ENCODE data around the gene TRO.

- TF ChIP-seq EZH2 (IDR thresholded peaks at IDR 0.05; ENCODE audit: borderline replicate concordance) (no peak), CTCF (IDR thresholded peaks at IDR 0.05; ENCODE audit: poor library complexity) (no peak), EZH2phosphoT487 (IDR thresholded peaks at IDR 0.05; ENCODE audit: low read depth, severe bottlenecking, unreplicated experiment) (no peak)
These were observed 30.2 kb downstream of the TRO start for GRCh38 chrX:54950730-54951375.
